ENCODE measurements around the gene EHBP1L1. TPM values are rescaled to one million over a fixed set of nuclear protein-coding genes. Genes with fewer than 3 reads are reported as not detected.

Gene EHBP1L1
- total RNA-seq, 1 donor from 2014 or later: 149 TPM

- DNase-seq (ENCODE audit: low spot score) (no peak), ATAC-seq (no peak)
- intact Hi-C loops (cut with DNase I): loop anchor here (10.0 kb wide), 1 partner anchor 52 kb away; the partner anchor contains the start of gene KCNK7
These were observed 33.0 kb upstream of the EHBP1L1 start for GRCh38 chr11:65542738-65543390.

GRCh38 chr11:65545853-65546216, 30.0 kb upstream of the EHBP1L1 start:
- intact Hi-C loops (cut with DNase I): loop anchor here (10.0 kb wide), 1 partner anchor 49 kb away; the partner anchor contains the start of gene KCNK7
- DNase-seq (ENCODE audit: low spot score): no peak
- no peak for ATAC-seq

GRCh38 chr11:65546217-65546958, 29.5 kb upstream of the EHBP1L1 start:
- DNase-seq (ENCODE audit: low spot score): peak; percentile 89
- ATAC-seq: peak; percentile 52
- intact Hi-C loops (cut with DNase I): loop anchor here (10.0 kb wide), 1 partner anchor 48 kb away; the partner anchor contains the start of gene KCNK7

- intact Hi-C loops (cut with DNase I): loop anchor here (10.0 kb wide), 1 partner anchor 47 kb away; the partner anchor contains the start of gene KCNK7
- DNase-seq (ENCODE audit: low spot score) (no peak), ATAC-seq (no peak)
These were observed 28.3 kb upstream of the EHBP1L1 start for GRCh38 chr11:65547446-65548125.

GRCh38 chr11:65548395-65548794, 27.5 kb upstream of the EHBP1L1 start:
- DNase-seq (ENCODE audit: low spot score) (no peak), ATAC-seq (no peak)
- intact Hi-C loops (cut with DNase I): loop anchor here (10.0 kb wide), 1 partner anchor 46 kb away; the partner anchor contains the start of gene KCNK7

GRCh38 chr11:65549096-65549495, 26.8 kb upstream of the EHBP1L1 start:
- no peak for ATAC-seq
- no peak for DNase-seq (ENCODE audit: low spot score)
- intact Hi-C loops (cut with DNase I): loop anchor here (10.0 kb wide), 1 partner anchor 46 kb away; the partner anchor contains the start of gene KCNK7

GRCh38 chr11:65551572-65552387, 24.1 kb upstream of the EHBP1L1 start:
- intact Hi-C loops (cut with DNase I): no loop called here
- ATAC-seq (peak; percentile 17), DNase-seq (ENCODE audit: low spot score) (no peak)

GRCh38 chr11:65552388-65552951, 23.4 kb upstream of the EHBP1L1 start:
- ATAC-seq (no peak), DNase-seq (ENCODE audit: low spot score) (no peak)
- intact Hi-C loops (cut with DNase I): no loop called here

GRCh38 chr11:65553301-65554001, 22.4 kb upstream of the EHBP1L1 start:
- no peak for DNase-seq (ENCODE audit: low spot score)
- intact Hi-C loops (cut with DNase I): no loop called here

GRCh38 chr11:65554057-65554818, 21.6 kb upstream of the EHBP1L1 start:
- ATAC-seq (no peak), DNase-seq (ENCODE audit: low spot score) (no peak)
- intact Hi-C loops (cut with DNase I): no loop called here

More at GRCh38 chr11:65553301-65554001, 22.4 kb upstream of the EHBP1L1 start:
- no peak for ATAC-seq

- DNase-seq (ENCODE audit: low spot score): no peak
- no peak for ATAC-seq
- intact Hi-C loops (cut with DNase I): no loop called here
These were observed 20.9 kb upstream of the EHBP1L1 start for GRCh38 chr11:65554842-65555430.

- intact Hi-C loops (cut with DNase I): no loop called here
- ATAC-seq: peak; percentile 40
- peak; percentile 71 for DNase-seq (ENCODE audit: low spot score)
These were observed 20.1 kb upstream of the EHBP1L1 start for GRCh38 chr11:65555693-65556231.

- intact Hi-C loops (cut with DNase I): no loop called here
- ATAC-seq (no peak), DNase-seq (ENCODE audit: low spot score) (no peak)
These were observed 19.2 kb upstream of the EHBP1L1 start for GRCh38 chr11:65556470-65557279.

GRCh38 chr11:65557280-65558001, 18.4 kb upstream of the EHBP1L1 start:
- peak; percentile 70 for DNase-seq (ENCODE audit: low spot score)
- ATAC-seq: no peak
- intact Hi-C loops (cut with DNase I): no loop called here

Data from sciatic nerve (tissue), 2 donors.